ENCODE results near the gene FBXO38. TPM values are rescaled to one million over a fixed set of nuclear protein-coding genes. Genes with fewer than 3 reads are reported as not detected.

FBXO38 gene, protein sequence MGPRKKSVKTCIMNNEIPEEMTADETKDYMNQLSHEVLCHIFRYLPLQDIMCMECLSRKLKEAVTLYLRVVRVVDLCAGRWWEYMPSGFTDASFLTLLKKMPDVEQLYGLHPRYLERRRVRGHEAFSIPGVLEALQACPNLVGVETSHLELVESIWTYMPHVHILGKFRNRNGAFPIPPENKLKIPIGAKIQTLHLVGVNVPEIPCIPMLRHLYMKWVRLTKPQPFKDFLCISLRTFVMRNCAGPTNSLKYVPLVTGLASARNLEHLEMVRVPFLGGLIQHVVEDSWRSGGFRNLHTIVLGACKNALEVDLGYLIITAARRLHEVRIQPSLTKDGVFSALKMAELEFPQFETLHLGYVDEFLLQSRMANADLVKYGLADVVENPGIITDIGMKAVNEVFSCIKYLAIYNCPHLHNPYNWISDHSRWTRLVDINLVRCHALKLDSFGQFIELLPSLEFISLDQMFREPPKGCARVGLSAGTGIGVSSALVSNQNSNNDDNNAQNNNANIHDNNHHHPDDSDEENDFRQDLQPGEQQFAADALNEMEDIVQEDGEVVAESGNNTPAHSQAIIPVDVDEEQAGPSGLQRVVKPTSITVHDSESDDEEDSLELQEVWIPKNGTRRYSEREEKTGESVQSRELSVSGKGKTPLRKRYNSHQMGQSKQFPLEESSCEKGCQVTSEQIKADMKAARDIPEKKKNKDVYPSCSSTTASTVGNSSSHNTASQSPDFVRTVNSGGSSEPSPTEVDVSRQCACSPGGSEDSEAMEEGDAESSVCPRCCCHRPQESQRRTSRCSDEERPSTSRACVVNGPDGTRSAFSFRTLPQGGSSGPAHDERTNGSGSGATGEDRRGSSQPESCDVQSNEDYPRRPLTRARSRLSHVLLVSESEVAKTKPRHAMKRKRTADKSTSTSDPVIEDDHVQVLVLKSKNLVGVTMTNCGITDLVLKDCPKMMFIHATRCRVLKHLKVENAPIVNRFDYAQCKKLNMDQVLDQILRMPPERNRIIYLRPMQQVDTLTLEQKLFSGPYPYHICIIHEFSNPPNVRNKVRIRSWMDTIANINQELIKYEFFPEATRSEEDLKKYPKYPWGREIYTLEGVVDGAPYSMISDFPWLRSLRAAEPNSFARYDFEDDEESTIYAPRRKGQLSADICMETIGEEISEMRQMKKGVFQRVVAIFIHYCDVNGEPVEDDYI
- total RNA-seq (2014; rRNA removed; shearing (Covaris generic)), result 32.2 and 35.3 TPM in 2 replicates
- polyA plus RNA-seq (2015; cell fraction: cytosol; rRNA removed), result 22.5 and 23.3 TPM in 2 replicates
- 74.2 and 98.2 TPM in 2 replicates for polyA plus RNA-seq (2015; cell fraction: nucleus; rRNA removed)

DNA sequence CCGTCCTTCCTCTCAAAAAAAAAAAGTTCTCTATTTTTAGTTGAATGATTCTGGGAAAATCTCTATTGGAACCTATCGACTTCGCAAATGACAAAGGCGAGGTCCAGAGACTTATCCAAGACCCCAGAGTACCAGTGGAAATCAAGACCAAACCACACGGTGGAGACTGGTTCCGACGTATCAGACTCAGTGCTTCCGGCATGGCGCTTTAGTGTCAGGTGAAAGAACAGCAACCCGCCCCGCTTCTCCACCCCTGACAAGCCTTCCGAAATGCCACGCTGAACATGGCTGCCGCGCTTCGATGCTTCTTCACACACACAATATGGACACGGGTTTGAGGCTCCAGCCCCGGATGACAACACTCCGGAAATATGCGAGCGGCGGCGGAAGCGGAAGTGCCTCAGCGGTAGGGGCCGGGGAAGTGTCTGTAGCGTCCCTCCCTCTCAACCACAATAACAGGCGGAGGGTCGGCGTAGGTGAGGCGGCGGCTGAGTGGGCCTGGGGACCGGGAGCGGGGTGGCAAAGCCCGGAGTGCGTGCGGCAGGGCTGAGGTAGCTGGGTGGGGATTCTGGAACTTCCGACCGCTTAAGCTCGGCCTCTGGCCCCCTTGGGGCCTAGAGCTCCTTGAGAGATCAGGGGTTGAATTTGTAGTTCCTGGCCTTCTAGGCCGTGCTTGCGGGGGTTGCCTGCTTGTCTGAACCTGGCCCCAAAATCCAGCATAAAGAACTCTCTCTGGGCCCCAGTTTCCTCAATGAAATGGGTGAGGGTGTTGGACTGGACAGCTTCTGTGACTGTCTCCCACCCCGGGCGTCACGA lies at the start of gene FBXO38:
Gene FBXO38 (plus strand): TSS at position 395 of the 816 bp plus-strand sequence. CDS start 10,819 bp downstream, outside the sequence.
- peak; percentile 98 for DNase-seq (ENCODE audit: low read depth)

DNA sequence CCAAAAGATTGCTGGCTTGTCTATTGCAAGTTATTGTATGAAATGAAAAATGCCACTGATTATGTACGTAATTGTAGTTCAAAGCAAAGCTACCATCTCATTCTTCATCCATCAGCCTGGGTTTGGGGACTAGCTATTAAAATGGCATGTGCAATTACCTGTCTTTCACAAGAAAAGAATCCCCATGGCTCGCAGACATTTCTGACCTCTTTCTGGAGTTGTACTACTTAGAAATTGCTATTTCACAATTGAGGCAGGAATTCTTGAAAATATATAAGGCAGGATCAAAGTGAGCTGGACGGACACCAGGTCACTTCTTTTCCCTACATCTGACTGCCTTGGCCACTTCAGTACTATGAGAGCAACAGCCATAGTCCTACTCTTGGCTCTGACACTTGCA lies 48.5 kb upstream of the FBXO38 start, which contains the start of gene SPINK9:
Gene SPINK9 (plus strand): TSS at position 301 of the 400 bp plus-strand sequence. CDS start 55 bp downstream, at position 356.
- no peak for DNase-seq (ENCODE audit: low read depth)

GRCh38 chr5:148336704-148337435 lies 46.9 kb upstream of the FBXO38 start:
- no peak for DNase-seq (ENCODE audit: low read depth)

DNA sequence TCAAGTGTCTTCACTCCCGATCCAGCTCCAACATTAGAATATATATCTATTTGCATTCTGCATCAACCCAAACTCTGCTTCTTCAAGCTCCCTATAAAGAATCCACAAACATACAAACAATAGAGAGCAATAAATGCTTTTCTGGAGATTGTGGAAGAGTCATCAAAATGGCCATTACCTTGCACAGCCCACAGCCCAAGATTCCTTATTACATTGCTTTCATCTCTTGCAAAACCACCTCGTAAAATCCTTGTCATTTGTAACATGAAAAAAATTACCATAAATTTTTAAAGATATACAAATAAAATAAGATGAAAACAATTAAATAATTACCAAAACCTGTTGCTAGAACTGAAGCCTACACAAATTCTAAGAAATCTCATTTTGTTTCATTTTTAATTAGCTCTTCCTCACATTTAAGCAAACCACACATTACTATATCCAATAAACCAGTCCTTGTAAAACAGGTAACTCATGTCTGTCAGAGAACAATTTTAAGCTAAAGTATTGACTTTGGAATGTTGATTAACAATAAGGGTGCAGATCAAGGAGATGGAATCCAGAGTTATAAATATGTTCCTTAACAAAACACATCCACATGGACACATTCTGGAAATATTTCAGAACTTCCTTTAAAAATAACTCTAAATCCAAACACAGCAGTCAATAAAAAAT lies 41.2 kb upstream of the FBXO38 start:
- no peak for DNase-seq (ENCODE audit: low read depth)

DNA sequence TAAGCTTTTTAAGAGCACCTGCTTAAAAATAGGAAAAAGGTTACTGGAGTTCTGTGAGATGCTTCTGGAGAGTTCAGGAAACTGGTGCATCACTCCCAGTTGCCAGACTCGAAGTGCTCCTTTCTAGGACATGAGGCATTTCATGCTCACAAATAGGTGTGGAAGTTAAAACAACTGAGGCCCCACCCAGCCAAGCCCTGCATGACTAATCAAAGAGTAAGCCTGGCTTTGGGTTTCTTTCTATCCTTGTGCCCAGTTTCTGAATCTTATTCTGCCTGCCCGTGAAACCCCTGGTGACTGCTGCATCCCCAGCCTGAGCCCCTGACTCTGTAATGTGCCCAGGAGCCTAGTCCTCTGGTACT lies 40.7 kb upstream of the FBXO38 start:
- DNase-seq (ENCODE audit: low read depth), result peak; percentile 63

GRCh38 chr5:148343603-148344487 lies 39.9 kb upstream of the FBXO38 start:
- DNase-seq (ENCODE audit: low read depth), result no peak

GRCh38 chr5:148347706-148348105 lies 36.1 kb upstream of the FBXO38 start:
- DNase-seq (ENCODE audit: low read depth), result no peak

DNA sequence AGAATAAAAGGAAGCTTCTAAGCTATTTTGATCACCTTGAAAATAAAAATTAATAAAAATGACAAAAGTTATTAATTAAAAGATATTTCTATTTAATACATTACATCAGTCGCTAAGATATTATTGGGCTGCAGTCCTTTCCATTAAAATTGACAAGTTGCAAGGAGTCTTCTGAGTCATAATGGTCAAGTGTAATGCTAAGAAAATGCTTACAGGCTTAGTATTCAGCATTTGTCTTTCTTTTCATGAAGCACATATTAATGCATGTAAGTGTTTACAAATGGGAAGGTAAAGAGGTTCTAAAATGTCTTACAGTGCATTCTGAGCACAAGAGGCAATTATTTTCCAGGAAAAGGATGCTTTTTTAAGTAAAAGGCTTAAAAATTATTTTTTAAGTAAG lies 31.1 kb upstream of the FBXO38 start:
- no peak for DNase-seq (ENCODE audit: low read depth)

GRCh38 chr5:148353634-148354033 lies 30.1 kb upstream of the FBXO38 start:
- no peak for DNase-seq (ENCODE audit: low read depth)

GRCh38 chr5:148364343-148364742 lies 19.4 kb upstream of the FBXO38 start:
- DNase-seq (ENCODE audit: low read depth), result no peak

- no peak for DNase-seq (ENCODE audit: low read depth)
Measured at GRCh38 chr5:148368299-148368698, 15.5 kb upstream of the FBXO38 start.

DNA sequence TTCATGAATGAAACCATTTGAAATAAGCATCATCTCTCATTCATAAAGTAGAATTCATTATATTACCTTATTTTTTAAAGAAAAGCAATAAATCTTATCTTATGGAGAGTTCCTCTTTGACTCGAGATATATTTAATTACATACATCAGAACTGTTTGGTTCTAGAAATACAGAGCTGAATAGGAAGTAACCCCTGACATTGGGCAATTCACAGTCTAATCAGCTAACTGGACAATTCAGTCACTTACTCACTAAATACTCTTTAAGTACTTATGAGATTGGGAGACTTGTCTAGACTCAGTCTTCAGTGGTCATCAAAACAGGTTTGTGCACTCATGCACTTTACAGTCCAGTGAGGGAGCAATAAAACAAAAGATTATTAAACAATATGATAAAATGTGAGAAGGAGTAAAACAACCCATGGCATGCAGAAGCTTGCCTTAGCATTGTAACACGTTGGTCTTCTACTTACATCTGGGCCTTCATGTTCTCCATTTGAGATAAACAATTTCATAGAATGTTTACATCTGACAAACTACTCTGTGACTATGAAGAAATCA lies 11.5 kb upstream of the FBXO38 start:
- no peak for DNase-seq (ENCODE audit: low read depth)

DNA sequence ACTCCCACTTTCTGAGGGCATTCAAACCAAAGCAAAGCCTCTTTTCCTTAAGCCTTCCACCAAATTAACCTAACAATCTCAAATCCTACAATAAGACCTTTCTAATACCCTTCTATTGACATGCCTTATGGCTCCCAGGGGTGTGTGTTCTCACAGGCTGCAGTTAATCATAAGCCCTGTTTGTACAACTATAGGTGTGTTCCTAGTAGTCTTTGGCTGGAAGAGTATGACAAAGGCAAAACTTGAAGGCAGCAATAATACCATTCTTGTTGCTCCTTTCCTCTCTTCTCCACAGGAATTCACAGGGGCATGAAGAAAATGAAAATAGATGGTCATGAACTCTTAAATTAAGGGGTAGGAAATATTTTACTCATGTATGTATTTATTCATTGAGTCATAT lies 10.9 kb upstream of the FBXO38 start:
- no peak for DNase-seq (ENCODE audit: low read depth)

- DNase-seq (ENCODE audit: low read depth), result peak; percentile 59
Measured at GRCh38 chr5:148374690-148375360, 8.9 kb upstream of the FBXO38 start.

DNA sequence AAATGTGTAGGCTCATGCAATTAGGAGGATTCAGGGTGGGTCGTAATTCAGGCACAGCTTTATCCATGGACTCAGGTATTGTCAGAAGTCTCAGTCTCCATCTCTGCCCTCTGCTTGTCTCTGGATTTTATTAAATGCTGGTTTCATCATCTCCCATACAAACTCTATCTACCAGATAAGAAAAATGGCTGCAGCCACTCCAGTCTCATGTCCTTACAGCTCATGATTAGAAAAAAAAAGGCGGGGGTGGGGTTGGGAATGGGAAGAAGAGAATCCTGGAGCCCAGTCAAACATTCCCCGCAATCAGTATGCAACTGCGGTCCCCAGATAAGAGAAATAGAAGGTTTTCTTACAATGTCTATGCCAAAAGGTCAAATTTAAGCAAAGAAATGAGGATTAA lies 7.6 kb upstream of the FBXO38 start:
- no peak for DNase-seq (ENCODE audit: low read depth)

DNA sequence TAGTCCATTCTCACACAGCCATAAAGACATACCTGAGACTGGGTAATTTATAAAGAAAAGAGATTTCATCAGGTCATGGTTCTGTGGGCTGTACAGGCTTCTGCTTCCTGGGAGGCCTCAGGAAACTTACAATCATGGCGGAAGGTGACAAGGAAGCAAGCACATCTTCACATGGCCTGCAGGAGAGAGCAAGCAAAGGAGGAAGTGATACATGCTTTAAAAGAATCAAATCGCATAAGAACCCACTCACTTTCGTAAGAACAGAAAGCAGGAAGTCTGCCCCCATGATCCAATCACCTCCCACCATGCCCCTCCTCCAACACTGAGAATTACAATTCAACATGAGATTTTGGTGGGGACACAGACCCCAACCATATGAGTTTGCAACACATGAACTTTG lies 5.1 kb upstream of the FBXO38 start:
- DNase-seq (ENCODE audit: low read depth), result no peak

DNA sequence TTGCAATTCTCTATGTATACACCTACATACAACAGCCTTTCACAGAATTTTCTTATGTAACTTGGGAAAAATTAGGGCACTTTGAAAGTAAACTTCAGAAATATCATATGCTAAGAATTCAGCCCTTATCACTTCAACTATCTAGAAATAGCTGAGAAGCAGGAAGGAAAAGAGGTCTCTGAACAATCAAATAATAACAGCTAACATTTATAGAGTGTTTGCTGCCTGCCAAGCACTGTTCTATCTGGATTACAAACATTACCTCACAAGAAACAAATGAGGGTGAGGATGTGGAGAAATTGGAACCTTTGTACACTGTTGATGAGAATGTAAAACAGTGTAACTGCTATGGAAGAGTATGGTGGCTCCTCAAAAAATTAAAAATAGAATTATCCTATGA lies 4.4 kb upstream of the FBXO38 start:
- DNase-seq (ENCODE audit: low read depth), result no peak
